HL-60 (cell line): Measurements from ENCODE around the gene SDC4.

Experiments used
- CTCF ChIP-seq: IDR thresholded peaks from one replicate; pipeline ENCODE4 v1.5.1; 2011; ENCODE audit warnings: low read length, control low read depth, inconsistent platforms; ENCODE audit not compliant: insufficient read depth
- POLR2AphosphoS5 ChIP-seq: IDR thresholded peaks from 2 replicates; pipeline ENCODE4 v1.6.1; 2012; ENCODE audit warnings: low read depth

GRCh38 chr20:45346291-45346718 lies 1.9 kb downstream of the SDC4 start:
- TF ChIP-seq POLR2AphosphoS5 = no peak
- TF ChIP-seq CTCF = no peak
